Hepatocyte (in vitro differentiated cells): ENCODE data around the gene KCNMA1. TPM values are rescaled to one million over a fixed set of nuclear protein-coding genes. Genes with fewer than 3 reads are reported as not detected.
A peak's percentile ranks its signal among the peaks of the same experiment; 100 is the strongest.

Experiments
- DNase-seq: peaks from one replicate; pipeline ENCODE4 v3.0.0-alpha.2; 2016; ENCODE audit warnings: low spot score
- H2AFZ ChIP-seq: fragments of 200-600 bp; sonication (generic); 2 replicates; pipeline ENCODE4 v1.6.0; 2016; ENCODE audit warnings: antibody characterized with exemption, mild to moderate bottlenecking
- H3K27ac ChIP-seq: fragments of 200-600 bp; sonication (generic); 2 replicates; pipeline ENCODE4 v1.5.1; 2016; ENCODE audit warnings: mild to moderate bottlenecking
- H3K27me3 ChIP-seq: fragments of 200-600 bp; sonication (generic); 2 replicates; pipeline ENCODE4 v1.6.1; 2016
- H3K36me3 ChIP-seq: fragments of 200-600 bp; sonication (generic); replicated peaks from 2 replicates; pipeline ENCODE4 v1.5.1; 2016; ENCODE audit warnings: low read depth; ENCODE audit not compliant: insufficient read depth
- H3K4me1 ChIP-seq: fragments of 200-600 bp; sonication (generic); 2 replicates; pipeline ENCODE4 v1.5.1; 2016; ENCODE audit warnings: mild to moderate bottlenecking, moderate library complexity; ENCODE audit not compliant: insufficient read depth
- H3K4me2 ChIP-seq: fragments of 200-600 bp; sonication (generic); 2 replicates; pipeline ENCODE4 v1.6.0; 2016
- H3K4me3 ChIP-seq: fragments of 200-600 bp; sonication (generic); 2 replicates; pipeline ENCODE4 v1.5.1; 2016; ENCODE audit warnings: mild to moderate bottlenecking
- H3K79me2 ChIP-seq: fragments of 200-600 bp; sonication (generic); 2 replicates; pipeline ENCODE4 v1.6.0; 2017; ENCODE audit warnings: mild to moderate bottlenecking
- H3K9me2 ChIP-seq: fragments of 200-600 bp; sonication (generic); replicated peaks from 2 replicates; pipeline ENCODE4 v1.6.0; 2017; ENCODE audit warnings: mild to moderate bottlenecking; ENCODE audit not compliant: insufficient read depth
- H3K9me3 ChIP-seq: fragments of 200-600 bp; sonication (generic); 2 replicates; pipeline ENCODE4 v1.5.1; 2016; ENCODE audit warnings: low read depth, mild to moderate bottlenecking
- H4K20me1 ChIP-seq: fragments of 200-600 bp; sonication (generic); 2 replicates; pipeline ENCODE4 v1.6.0; 2016; ENCODE audit warnings: mild to moderate bottlenecking; ENCODE audit not compliant: insufficient read depth, poor library complexity, severe bottlenecking
- CTCF ChIP-seq: fragments of 200-600 bp; sonication (generic); IDR thresholded peaks from 2 replicates; pipeline ENCODE4 v1.5.1; 2016; ENCODE audit warnings: antibody characterized with exemption, mild to moderate bottlenecking; ENCODE audit not compliant: poor library complexity
- EZH2 ChIP-seq: fragments of 200-600 bp; sonication (generic); IDR thresholded peaks from 2 replicates; pipeline ENCODE4 v1.6.1; 2016; ENCODE audit warnings: antibody characterized with exemption, mild to moderate bottlenecking, borderline replicate concordance
- EZH2phosphoT487 ChIP-seq: fragments of 200-600 bp; sonication (generic); IDR thresholded peaks from one replicate; pipeline ENCODE4 v1.6.1; 2018; ENCODE audit warnings: antibody characterized with exemption, mild to moderate bottlenecking, low read depth, moderate library complexity; ENCODE audit not compliant: unreplicated experiment, severe bottlenecking
- WGBS: methylation state at CpG from one replicate; pipeline ENCODE4 v1.1.6; 2016; ENCODE audit warnings: low lambda C conversion rate; ENCODE audit errors: missing lambda C conversion rate; 5-methylcytosine and 5-hydroxymethylcytosine counted together
- polyA plus RNA-seq: library from polyadenylated mRNA; unstranded; fragments of >200 nt; fragmentation: Nextera tagmentation; extraction: Ambion mirVana; gene quantifications from 2 replicates; pipeline ENCODE4 v1.2.1, GENCODE V29; 2016
- total RNA-seq: library from RNA; depleted of rRNA; stranded (reverse); fragments of >200 nt; gene quantifications from 2 replicates; pipeline ENCODE4 v1.2.3, GENCODE V29; 2014

The KCNMA1 gene
- total and polyA plus RNA-seq, 2 experiments from 2014 or later: 42.6 to 73.3 TPM

GRCh38 chr10:76937181-76937600 lies 700.4 kb downstream of the KCNMA1 start:
- DNase-seq: no peak
- Histone ChIP-seq H3K4me1 (peaks cover 8% of the 10 kb centered on the region), H2AFZ (no peak overlapping the region), H3K27me3 (no peaks in the 10 kb centered on the region), H3K79me2 (no peaks in the 10 kb centered on the region), H3K4me2 (no peak overlapping the region), H3K9me3 (no peaks in the 10 kb centered on the region), H4K20me1 (no peaks in the 10 kb centered on the region), H3K36me3 (no peaks in the 10 kb centered on the region), H3K27ac (peak overlapping the region; percentile 68), H3K4me3 (no peak overlapping the region), H3K9me2 (no peaks in the 10 kb centered on the region)
- TF ChIP-seq EZH2phosphoT487: no peak
- no peak for TF ChIP-seq CTCF
- TF ChIP-seq EZH2: no peak
- WGBS: 27% methylated on average over 2 of the region's 2 CpGs

DNA sequence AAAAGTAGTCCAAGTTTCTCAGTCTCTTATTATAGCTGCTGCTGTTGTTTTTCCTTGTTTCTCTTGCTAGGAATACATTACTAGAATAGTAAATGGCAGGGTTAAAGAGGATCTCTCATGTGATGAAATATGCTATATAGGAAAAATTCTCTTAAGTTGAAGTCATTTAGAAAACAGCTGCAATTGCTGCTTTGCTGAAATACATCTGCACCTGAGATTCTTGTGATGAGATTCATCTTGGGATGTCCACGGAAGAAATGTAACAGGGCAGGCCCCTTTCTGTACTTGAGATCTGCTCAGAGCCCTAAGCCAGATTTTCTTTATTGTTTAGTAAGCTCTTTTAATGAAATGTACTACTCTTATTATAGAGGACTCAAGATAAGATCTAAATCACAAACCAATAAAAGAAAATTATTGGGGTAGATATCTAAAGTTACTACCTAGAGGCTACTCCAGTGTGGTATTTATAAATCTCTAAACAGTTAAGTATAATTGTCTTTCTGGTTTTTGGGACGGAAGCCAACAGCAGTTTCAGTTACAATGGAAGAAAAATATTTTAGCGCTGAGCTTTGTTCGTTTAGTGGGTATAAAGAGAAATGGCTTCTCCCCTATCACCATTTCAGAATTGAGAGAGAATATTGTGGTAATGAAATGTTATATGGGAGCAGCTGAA lies 701.5 kb downstream of the KCNMA1 start:
- Histone ChIP-seq H4K20me1 (no peaks in the 10 kb centered on the region), H3K4me3 (no peak overlapping the region), H3K79me2 (no peaks in the 10 kb centered on the region), H3K4me1 (peaks cover 8% of the 10 kb centered on the region), H3K9me3 (no peaks in the 10 kb centered on the region), H3K4me2 (no peak overlapping the region), H3K27ac (peak overlapping the region; percentile 68), H2AFZ (no peak overlapping the region), H3K36me3 (no peaks in the 10 kb centered on the region), H3K27me3 (no peaks in the 10 kb centered on the region), H3K9me2 (no peaks in the 10 kb centered on the region)
- 65% methylated on average over 4 of the region's 4 CpGs for WGBS
- DNase-seq: no peak
- no peak for TF ChIP-seq EZH2phosphoT487
- TF ChIP-seq EZH2: no peak

DNA sequence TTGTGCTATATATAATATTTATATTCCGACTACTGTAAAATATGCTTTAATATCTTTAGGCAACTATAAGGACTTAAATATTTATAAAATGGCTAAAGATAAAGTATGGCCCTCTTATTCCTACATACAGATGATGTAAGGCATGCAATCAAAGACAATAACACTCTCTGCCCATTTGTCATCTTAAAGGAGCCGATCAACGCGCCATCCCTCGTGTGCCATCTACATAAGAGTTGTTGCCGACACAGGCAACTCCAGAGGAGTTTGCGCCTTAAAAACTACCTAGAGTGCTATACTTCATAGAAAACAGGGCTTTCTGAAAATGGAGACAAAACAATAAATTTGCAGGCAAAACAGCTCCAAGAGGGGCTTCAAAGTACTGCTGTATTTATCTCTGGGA lies 709.0 kb downstream of the KCNMA1 start:
- DNase-seq: no peak
- Histone ChIP-seq H3K27ac (no peak overlapping the region), H3K27me3 (no peaks in the 10 kb centered on the region), H3K36me3 (no peaks in the 10 kb centered on the region), H3K4me1 (peaks cover 4% of the 10 kb centered on the region), H2AFZ (no peak overlapping the region), H3K4me3 (no peak overlapping the region), H3K9me3 (no peaks in the 10 kb centered on the region), H3K9me2 (no peaks in the 10 kb centered on the region), H4K20me1 (no peaks in the 10 kb centered on the region), H3K79me2 (no peaks in the 10 kb centered on the region), H3K4me2 (no peak overlapping the region)
- TF ChIP-seq EZH2phosphoT487 (no peak), CTCF (no peak), EZH2 (no peak)
- 96% methylated on average over 7 of the region's 7 CpGs for WGBS

GRCh38 chr10:76925636-76926405 lies 711.8 kb downstream of the KCNMA1 start:
- DNase-seq: peak; percentile 23
- H3K4me2 ChIP-seq: no peak overlapping the region
- peak overlapping the region; percentile 89 for H3K27ac ChIP-seq
- no peaks in the 10 kb centered on the region for H3K9me3 ChIP-seq
- no peaks in the 10 kb centered on the region for H3K27me3 ChIP-seq
- H2AFZ ChIP-seq: no peak overlapping the region
- H3K4me1 ChIP-seq: peaks cover 21% of the 10 kb centered on the region
- no peaks in the 10 kb centered on the region for H3K79me2 ChIP-seq
- H3K9me2 ChIP-seq: no peaks in the 10 kb centered on the region
- 63% methylated on average over 6 of the region's 6 CpGs for WGBS
- TF ChIP-seq EZH2phosphoT487: no peak
- no peak for TF ChIP-seq EZH2
- no peak for TF ChIP-seq CTCF
- H3K4me3 ChIP-seq: no peak overlapping the region
- no peaks in the 10 kb centered on the region for H4K20me1 ChIP-seq
- H3K36me3 ChIP-seq: no peaks in the 10 kb centered on the region
